Mesenchymal stem cell (in vitro differentiated cells and primary cell): ENCODE results near the gene HOXB13.

Experiments used
- DNase-seq: peaks from one replicate; pipeline ENCODE4 v3.0.0-alpha.2; 2013
- H2AFZ ChIP-seq: one replicate; pipeline ENCODE4 v1.6.1; 2013; ENCODE audit warnings: low read depth, mild to moderate bottlenecking, control low read depth, inconsistent platforms, low read length, moderate library complexity
- H2AK5ac ChIP-seq: 2 replicates; pipeline ENCODE4 v1.6.1; 2013; ENCODE audit warnings: low read length, moderate library complexity, mild to moderate bottlenecking, inconsistent platforms; ENCODE audit not compliant: severe bottlenecking
- H2BK120ac ChIP-seq: one replicate; pipeline ENCODE4 v1.6.1; 2013; ENCODE audit warnings: low read depth, mild to moderate bottlenecking, inconsistent platforms, low read length, moderate library complexity
- H2BK12ac ChIP-seq, 2 experiments: one replicate each; pipeline ENCODE4 v1.6.1; 2013; ENCODE audit warnings: inconsistent platforms in 2 of 2, low read length in 2 of 2, mild to moderate bottlenecking in 2 of 2, moderate library complexity in 2 of 2, control low read depth in 1 of 2
- H2BK15ac ChIP-seq: one replicate; pipeline ENCODE4 v1.6.1; 2013; ENCODE audit warnings: mild to moderate bottlenecking, low read depth, inconsistent platforms; ENCODE audit not compliant: poor library complexity, severe bottlenecking
- H2BK5ac ChIP-seq: 2 replicates; pipeline ENCODE4 v1.6.1; 2013; ENCODE audit warnings: low read depth, mild to moderate bottlenecking, low read length, control low read depth, inconsistent platforms; ENCODE audit not compliant: poor library complexity, severe bottlenecking
- H3K14ac ChIP-seq, 2 experiments: one replicate each; pipeline ENCODE4 v1.6.1; 2013; ENCODE audit warnings: inconsistent platforms in 2 of 2, low read length in 2 of 2, control low read depth in 1 of 2, mild to moderate bottlenecking in 1 of 2, moderate library complexity in 1 of 2
- H3K18ac ChIP-seq, 2 experiments: one replicate each; pipeline ENCODE4 v1.6.1; 2013; ENCODE audit warnings: inconsistent platforms in 2 of 2, low read length in 2 of 2, control low read depth in 1 of 2, low read depth in 1 of 2, mild to moderate bottlenecking in 1 of 2
- H3K23ac ChIP-seq, 2 experiments: one replicate each; pipeline ENCODE4 v1.6.1; 2013; ENCODE audit warnings: inconsistent platforms in 2 of 2, low read length in 2 of 2, mild to moderate bottlenecking in 2 of 2, moderate library complexity in 2 of 2, control low read depth in 1 of 2
- H3K27ac ChIP-seq: 2 replicates; pipeline ENCODE4 v1.5.1; 2013; ENCODE audit warnings: mild to moderate bottlenecking, moderate library complexity, low read length, control low read depth, inconsistent platforms; ENCODE audit not compliant: poor library complexity, severe bottlenecking
- H3K27me3 ChIP-seq, 2 experiments: 2 replicates each; pipeline versions ENCODE4 v1.6.1 to v1.7.0; 2013; ENCODE audit warnings: low read length in 2 of 2, mild to moderate bottlenecking in 2 of 2, moderate library complexity in 2 of 2, control low read depth in 1 of 2, inconsistent platforms in 1 of 2; ENCODE audit not compliant: control insufficient read depth in 1 of 2, insufficient read depth in 1 of 2
- H3K36me3 ChIP-seq, 2 experiments: 2 replicates each; pipeline versions ENCODE4 v1.6.1 to v1.7.0; 2013; ENCODE audit warnings: low read length in 2 of 2, control low read depth in 1 of 2, inconsistent platforms in 1 of 2, low read depth in 1 of 2, mild to moderate bottlenecking in 1 of 2; ENCODE audit not compliant: insufficient read depth in 2 of 2, control insufficient read depth in 1 of 2
- H3K4ac ChIP-seq, 2 experiments: one replicate each; pipeline ENCODE4 v1.6.1; 2013; ENCODE audit warnings: inconsistent platforms in 2 of 2, low read length in 2 of 2, mild to moderate bottlenecking in 2 of 2, moderate library complexity in 2 of 2, control low read depth in 1 of 2, low read depth in 1 of 2
- H3K4me1 ChIP-seq: 2 replicates; pipeline ENCODE4 v1.6.1; 2013; ENCODE audit warnings: low read depth, low read length, control low read depth; ENCODE audit not compliant: control insufficient read depth, insufficient read depth
- H3K4me2 ChIP-seq: 2 replicates; pipeline ENCODE4 v1.6.1; 2013; ENCODE audit warnings: low read length, mild to moderate bottlenecking, inconsistent platforms; ENCODE audit not compliant: poor library complexity, severe bottlenecking
- H3K4me3 ChIP-seq, 2 experiments: 2 replicates each; pipeline versions ENCODE4 v1.5.1 to v1.7.0; 2013; ENCODE audit warnings: low read length in 2 of 2, mild to moderate bottlenecking in 2 of 2, control low read depth in 1 of 2, low read depth in 1 of 2; ENCODE audit not compliant: insufficient read depth in 1 of 2
- H3K79me1 ChIP-seq: replicated peaks from 2 replicates; pipeline ENCODE4 v1.6.1; 2013; ENCODE audit warnings: mild to moderate bottlenecking, control low read depth, low read length, inconsistent platforms; ENCODE audit not compliant: poor library complexity, severe bottlenecking
- H3K9ac ChIP-seq: 2 replicates; pipeline ENCODE4 v1.7.0; 2013; ENCODE audit warnings: mild to moderate bottlenecking, low read length, moderate library complexity
- H3K9me3 ChIP-seq: 2 replicates; pipeline ENCODE4 v1.7.0; 2013; ENCODE audit warnings: mild to moderate bottlenecking, low read length; ENCODE audit not compliant: control insufficient read depth
- H4K8ac ChIP-seq: one replicate; pipeline ENCODE4 v1.6.1; 2013; ENCODE audit warnings: inconsistent platforms, mild to moderate bottlenecking, low read length, moderate library complexity
- H4K91ac ChIP-seq: one replicate; pipeline ENCODE4 v1.6.1; 2013; ENCODE audit warnings: mild to moderate bottlenecking, low read length, inconsistent platforms
- WGBS: methylation state at CpG from one replicate; pipeline ENCODE4 v1.1.7; 2013; ENCODE audit warnings: mixed read lengths; 5-methylcytosine and 5-hydroxymethylcytosine counted together

The HOXB13 gene

GRCh38 chr17:48681609-48682008, 46.9 kb downstream of the HOXB13 start:
- Histone ChIP-seq H3K27me3 (peaks cover 67 to 81% of the 10 kb centered on the region in 2 experiments), H4K91ac (no peak overlapping the region), H3K14ac (no peak overlapping the region), H3K4ac (no peak overlapping the region), H3K4me1 (peaks cover 5% of the 10 kb centered on the region), H2AFZ (no peak overlapping the region), H3K9me3 (no peaks in the 10 kb centered on the region), H2BK120ac (no peak overlapping the region), H2AK5ac (no peak overlapping the region), H3K4me2 (no peak overlapping the region), H3K27ac (no peak overlapping the region), H3K23ac (no peak overlapping the region), H2BK5ac (no peak overlapping the region), H4K8ac (no peak overlapping the region), H3K79me1 (no peaks in the 10 kb centered on the region), H2BK12ac (no peak overlapping the region), H3K4me3 (no peak overlapping the region), H2BK15ac (no peak overlapping the region), H3K36me3 (no peaks in the 10 kb centered on the region), H3K9ac (no peak overlapping the region), H3K18ac (no peak overlapping the region)
- no peak for DNase-seq
- 100% methylated on average over 1 of the region's 1 CpG for WGBS

- Histone ChIP-seq H2AFZ (no peak overlapping the region), H3K4ac (no peak overlapping the region), H2BK12ac (no peak overlapping the region), H3K9me3 (no peaks in the 10 kb centered on the region), H2BK15ac (no peak overlapping the region), H3K36me3 (no peaks in the 10 kb centered on the region), H2BK5ac (no peak overlapping the region), H3K4me2 (no peak overlapping the region), H2AK5ac (no peak overlapping the region), H3K27me3 (peaks cover 66 to 91% of the 10 kb centered on the region in 2 experiments), H3K9ac (no peak overlapping the region), H4K8ac (no peak overlapping the region), H3K27ac (no peak overlapping the region), H3K4me1 (peaks cover 5% of the 10 kb centered on the region), H3K18ac (no peak overlapping the region), H2BK120ac (no peak overlapping the region), H3K14ac (no peak overlapping the region), H3K4me3 (no peak overlapping the region), H3K23ac (no peak overlapping the region), H3K79me1 (no peaks in the 10 kb centered on the region), H4K91ac (no peak overlapping the region)
- peak; percentile 31 for DNase-seq
- WGBS = 84% methylated on average over 4 of the region's 5 CpGs
Observed at GRCh38 chr17:48679385-48680096, 49.0 kb downstream of the HOXB13 start.

- Histone ChIP-seq H3K4me3 (peak overlapping the region in 1 of 2 experiments; percentile 60), H3K4me2 (peak overlapping the region; percentile 2), H3K4ac (peak overlapping the region in 1 of 2 experiments; percentile 1), H3K9ac (peak overlapping the region; percentile 30), H2AFZ (no peak overlapping the region), H3K36me3 (no peaks in the 10 kb centered on the region), H3K18ac (peak overlapping the region in 1 of 2 experiments; percentile 68), H2BK12ac (no peak overlapping the region), H3K79me1 (no peaks in the 10 kb centered on the region), H4K91ac (no peak overlapping the region), H3K9me3 (no peaks in the 10 kb centered on the region), H3K27ac (no peak overlapping the region), H3K23ac (no peak overlapping the region), H3K27me3 (peaks cover 65 to 90% of the 10 kb centered on the region in 2 experiments), H4K8ac (peak overlapping the region; percentile 45), H2BK15ac (no peak overlapping the region), H3K14ac (no peak overlapping the region), H2BK5ac (no peak overlapping the region), H2BK120ac (no peak overlapping the region), H2AK5ac (no peak overlapping the region), H3K4me1 (peaks cover 5% of the 10 kb centered on the region)
- peak; percentile 65 for DNase-seq
- WGBS = 25% methylated on average over 41 of the region's 41 CpGs
Observed at GRCh38 chr17:48678141-48678971, 50.2 kb downstream of the HOXB13 start.

- H3K79me1 ChIP-seq = no peaks in the 10 kb centered on the region
- no peak overlapping the region for H2BK15ac ChIP-seq
- 79% methylated on average over 5 of the region's 6 CpGs for WGBS
- H3K4me3 ChIP-seq = no peak overlapping the region
- no peaks in the 10 kb centered on the region for H3K9me3 ChIP-seq
- no peak overlapping the region for H2BK5ac ChIP-seq
- H3K36me3 ChIP-seq = no peaks in the 10 kb centered on the region
- no peak overlapping the region for H2BK12ac ChIP-seq
- no peak for DNase-seq
- no peak overlapping the region for H3K9ac ChIP-seq
- H4K91ac ChIP-seq = no peak overlapping the region
- no peak overlapping the region for H3K14ac ChIP-seq
- H3K27me3 ChIP-seq = peaks cover 53 to 85% of the 10 kb centered on the region in 2 experiments
- H2AFZ ChIP-seq = no peak overlapping the region
- H3K4me1 ChIP-seq = peaks cover 5% of the 10 kb centered on the region
- no peak overlapping the region for H3K4me2 ChIP-seq
- no peak overlapping the region for H3K27ac ChIP-seq
- H3K18ac ChIP-seq = no peak overlapping the region
- no peak overlapping the region for H3K4ac ChIP-seq
- no peak overlapping the region for H4K8ac ChIP-seq
- no peak overlapping the region for H3K23ac ChIP-seq
- H2AK5ac ChIP-seq = no peak overlapping the region
- no peak overlapping the region for H2BK120ac ChIP-seq
Observed at GRCh38 chr17:48676963-48677558, 51.5 kb downstream of the HOXB13 start.
